Glomerular endothelial cell (primary cell): ENCODE results near the gene FLOT2. TPM values are rescaled to one million over a fixed set of nuclear protein-coding genes. Genes with fewer than 3 reads are reported as not detected.
"Not testable (repeated sequence)": the region's sequence is repeated elsewhere in the genome, so short reads cannot be mapped to it uniquely, and the experiment has no call there.

ENCODE experiments used
- DNase-seq: peaks from one replicate; pipeline ENCODE4 v3.0.0-alpha.2; 2011; ENCODE audit warnings: low read depth, low spot score; ENCODE audit errors: extremely low read depth
- total RNA-seq: library from RNA; depleted of rRNA; stranded (reverse); fragments of >200 nt; gene quantifications from 2 replicates; pipeline ENCODE4 v1.2.3, GENCODE V29; 2015

The FLOT2 gene
- total RNA-seq, 1 donor from 2014 or later: 124 TPM

DNA sequence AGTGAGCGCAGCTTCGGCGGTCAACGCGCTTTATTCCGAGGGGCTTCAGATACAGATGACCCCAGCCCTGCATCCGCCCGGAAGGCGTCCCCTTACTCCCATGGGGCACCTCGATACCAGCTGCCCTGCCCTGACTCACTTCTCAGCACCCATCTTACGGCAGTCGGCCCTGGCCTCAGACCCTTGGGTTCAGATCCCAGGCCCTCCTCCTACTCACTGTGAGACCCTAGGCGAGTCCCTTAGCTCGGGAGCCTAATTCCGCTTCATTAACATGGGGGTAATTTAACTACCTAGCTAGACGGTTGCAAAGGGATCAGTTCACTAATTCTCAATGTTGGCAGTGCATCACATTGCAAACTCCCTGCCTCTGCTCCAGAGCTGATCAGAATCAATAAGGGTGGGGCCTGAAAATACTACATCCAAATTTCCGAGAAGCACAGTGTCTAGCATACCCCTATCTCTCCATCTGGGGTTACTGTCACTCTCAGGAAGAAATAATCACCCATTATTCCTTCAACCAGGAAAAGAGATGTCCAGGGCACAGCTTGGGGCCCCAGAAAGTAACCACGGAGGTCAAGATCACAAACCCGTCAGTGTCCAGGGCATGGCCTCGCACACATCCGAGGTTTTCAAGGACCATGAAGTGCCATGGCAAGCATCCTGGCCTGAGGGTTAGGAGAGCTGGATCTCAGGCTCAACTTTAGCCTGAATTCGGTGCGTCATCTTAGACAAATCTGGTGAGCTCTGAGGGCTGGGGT lies 415 bp upstream of the FLOT2 start:
- no peak for DNase-seq

DNA sequence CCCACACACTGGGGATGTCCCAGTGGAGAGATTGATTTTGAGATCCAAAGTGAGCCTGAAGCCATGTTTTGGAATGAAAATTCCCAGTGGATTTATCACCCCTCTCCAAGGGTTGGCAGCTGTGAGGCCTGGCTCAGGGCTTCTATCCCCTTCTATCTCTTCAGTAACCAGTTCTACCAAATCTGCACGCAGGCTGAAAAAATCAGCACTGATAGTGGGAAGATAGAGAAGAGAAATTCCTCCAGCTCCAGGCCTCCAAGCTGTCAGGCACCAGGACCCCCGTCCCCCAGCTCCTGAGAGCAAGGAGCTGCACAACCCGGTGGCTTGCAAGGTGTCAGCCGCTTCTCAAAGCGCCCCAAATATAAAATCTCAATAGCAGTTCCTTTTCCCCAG lies 1.0 kb downstream of the FLOT2 start:
- no peak for DNase-seq

DNA sequence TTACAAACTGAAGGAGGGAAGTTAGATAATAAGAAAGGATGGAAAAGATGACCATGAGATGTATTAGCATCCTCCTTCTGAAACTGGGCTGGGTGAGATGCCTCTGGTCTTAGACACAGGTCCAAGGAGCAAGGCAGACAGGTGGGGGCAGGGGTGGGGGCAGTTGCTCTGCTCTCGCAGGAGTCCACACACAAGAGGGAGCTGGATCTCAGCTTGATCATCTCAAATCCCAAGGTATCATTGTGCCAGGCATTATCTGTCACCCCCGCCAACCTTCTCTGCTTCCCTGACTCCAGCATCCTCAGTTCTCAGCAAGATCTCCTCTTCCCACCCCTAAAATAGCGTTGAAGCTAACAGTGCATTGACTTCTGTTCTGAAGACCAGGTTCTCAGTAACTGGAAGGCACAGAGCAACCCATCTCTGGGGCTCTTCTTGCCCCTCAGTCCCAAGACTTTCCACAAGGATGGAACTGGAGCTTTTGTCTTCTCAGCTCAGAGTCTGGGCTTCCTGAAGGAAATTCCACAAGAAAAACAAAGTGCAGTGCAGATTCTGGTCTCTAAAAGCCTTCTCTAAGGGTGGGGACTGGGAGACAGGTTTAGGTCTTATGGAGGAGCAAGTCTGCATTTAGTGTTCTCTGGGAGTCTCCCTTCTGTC lies 1.6 kb downstream of the FLOT2 start:
- no peak for DNase-seq

DNA sequence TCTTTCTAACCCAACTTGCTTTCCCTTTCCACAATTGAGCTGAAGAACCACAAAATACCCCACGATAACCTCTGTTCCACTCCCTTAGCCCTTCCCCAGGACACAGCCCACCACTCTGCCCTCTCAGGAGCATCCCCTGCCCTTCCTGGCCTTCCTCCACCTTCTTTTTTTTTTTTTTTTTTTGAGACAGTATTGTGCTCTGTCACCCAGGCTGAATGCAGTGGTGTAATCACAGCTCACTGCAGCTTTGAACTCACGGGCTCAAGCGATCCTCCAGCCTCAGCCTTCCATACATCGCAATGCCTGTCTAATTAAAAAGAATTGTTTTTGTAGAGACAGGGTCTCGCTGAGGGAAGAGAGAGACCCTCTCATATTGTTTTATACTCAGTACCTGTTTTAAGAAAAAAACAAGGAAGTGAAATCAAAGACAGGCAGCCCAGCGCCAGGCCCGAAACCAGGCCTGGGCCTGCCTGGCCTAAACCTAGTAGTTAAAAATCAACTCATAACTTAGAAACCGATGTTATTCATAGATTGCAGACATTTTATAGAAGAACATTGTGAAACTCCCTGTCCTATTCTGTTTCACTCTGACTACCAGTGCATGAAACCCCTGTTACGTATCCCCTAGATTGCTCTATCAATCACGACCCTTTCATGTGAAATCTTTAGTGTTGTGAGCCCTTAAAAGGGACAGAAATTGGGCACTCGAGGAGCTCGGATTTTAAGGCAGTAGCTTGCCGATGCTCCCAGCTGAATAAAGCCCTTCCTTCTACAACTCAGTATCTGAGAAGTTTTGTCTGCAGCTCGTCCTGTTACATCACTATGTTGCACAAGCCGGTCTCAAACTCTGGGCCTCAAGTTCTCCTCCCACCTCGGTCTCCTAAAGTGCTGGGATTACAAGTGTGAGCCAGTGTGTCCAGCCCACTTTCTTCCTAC lies 4.0 kb downstream of the FLOT2 start:
- DNase-seq: not testable (repeated sequence)

DNA sequence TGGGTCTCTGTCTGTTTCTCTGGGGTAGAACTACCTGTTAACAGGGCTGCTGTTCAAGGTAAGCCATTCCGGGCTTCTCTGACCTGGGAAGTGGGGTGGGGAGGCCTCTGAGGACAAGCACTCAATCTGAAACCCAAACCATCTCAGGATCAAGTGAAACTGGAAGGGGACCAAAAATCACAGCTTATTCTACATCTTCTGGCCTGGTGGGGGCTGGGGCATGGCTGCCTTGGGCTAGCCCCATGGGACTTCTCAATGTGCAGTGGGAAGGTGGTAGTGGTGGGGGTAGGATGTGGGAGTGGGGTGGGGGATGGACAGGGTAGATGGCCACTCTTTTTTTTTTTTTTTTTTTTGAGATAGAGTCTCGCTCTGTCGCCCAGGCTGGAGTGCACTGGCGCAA lies 5.5 kb downstream of the FLOT2 start:
- no peak for DNase-seq

DNA sequence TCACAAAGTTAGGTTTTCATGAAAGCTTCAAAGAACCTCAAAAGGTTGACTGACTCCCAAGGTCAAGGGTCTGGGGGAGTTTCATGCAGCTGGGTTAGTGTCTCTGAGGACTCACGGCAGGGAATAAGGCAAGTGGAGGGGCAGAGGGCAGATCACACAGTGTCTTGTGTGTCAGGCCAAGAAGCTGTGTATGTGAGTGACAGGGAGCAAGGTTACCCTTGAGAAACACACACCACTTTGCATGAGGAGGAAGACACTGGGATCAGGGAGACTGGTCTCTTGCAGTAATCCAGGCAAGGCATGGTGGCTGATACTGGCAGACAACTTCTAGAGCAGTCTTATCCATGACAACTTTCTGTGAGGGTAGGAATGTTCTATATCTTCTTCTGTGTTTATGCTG lies 6.3 kb downstream of the FLOT2 start:
- DNase-seq: no peak

DNA sequence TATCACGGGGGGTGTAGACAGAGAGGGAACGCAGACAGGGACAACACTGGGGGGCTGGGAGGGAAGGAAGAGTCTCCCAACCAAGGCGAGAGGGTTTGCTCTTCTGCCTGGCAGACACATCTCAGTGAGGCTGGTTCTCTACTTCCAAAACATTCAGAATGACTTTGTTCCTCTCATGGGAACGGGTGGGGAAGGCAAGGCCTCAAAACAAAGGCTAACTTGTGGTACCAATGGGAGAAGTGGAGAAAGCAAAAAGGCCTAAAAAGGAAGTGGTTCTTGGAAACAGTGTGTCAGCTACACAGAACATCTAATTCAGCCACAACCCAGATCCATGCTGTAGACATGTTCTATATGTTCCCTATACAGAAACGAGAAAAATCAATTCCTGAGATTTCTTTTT lies 7.5 kb downstream of the FLOT2 start:
- no peak for DNase-seq

DNA sequence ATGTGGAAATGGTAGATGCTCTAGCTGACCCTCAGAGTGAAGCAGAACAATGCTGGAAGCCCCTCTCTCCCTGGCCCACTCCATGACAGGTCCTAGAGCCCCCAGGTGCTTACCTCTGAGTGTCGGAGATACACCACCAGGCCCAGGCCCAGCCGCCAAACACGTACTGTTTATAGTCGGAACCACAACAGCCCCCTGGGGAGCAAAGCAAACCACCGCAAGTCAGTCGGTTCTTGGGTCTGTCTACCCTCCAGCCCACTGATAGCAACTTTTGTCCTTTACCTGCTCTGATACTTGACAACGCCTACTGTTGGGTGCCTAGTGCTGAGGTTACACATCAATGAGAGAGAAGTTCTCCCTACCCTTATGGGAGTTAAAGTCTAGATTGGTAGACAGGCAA lies 8.7 kb downstream of the FLOT2 start:
- no peak for DNase-seq

DNA sequence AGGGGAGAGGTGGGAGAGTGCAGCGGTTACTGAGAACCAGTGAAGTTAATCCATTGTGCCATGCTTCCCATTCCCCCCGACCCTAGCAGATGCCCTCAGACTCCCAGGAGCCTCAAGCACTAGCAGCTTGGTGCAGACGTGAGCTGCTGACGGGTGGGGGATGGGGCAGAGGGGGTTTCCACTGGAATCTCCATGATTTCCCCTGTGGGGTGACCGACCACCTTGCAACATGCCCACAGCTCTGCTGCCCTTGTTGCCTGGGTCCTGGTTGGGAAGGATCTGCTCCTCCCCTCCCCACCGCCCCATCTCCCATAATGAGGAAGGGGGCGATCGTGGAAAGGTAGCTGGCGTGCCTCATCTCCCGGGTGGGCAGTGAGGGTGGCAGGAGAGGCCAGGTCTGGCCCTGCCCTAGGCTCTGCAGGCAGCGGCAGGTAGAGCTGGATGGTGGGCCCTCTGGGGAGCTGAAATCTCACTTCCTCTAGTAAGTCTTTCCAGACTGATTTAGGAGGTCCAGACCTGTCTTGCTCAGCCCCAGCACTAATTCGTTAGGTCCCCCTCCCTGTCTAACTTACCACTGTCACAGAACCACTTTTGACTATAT lies 9.6 kb downstream of the FLOT2 start:
- no peak for DNase-seq

DNA sequence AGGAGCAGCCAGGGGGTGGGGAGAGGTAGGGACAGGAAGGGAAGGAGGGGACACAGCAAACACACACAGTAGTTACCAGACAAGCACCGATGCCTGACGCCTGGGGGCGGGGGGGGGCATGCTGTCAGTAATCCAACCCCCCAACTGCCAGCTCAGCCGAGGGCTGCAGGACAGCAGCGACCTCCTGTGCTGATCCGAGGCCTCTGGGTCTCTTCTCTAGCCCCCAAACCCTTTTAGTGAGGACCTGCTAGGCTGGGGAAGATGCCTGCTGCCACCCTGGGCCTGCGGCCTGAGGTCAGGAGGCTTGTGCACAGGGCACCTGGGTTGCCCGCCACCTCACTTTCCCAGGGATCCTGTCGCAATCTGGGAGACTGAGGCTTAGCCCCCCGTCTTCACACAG lies 11.6 kb downstream of the FLOT2 start:
- no peak for DNase-seq

DNA sequence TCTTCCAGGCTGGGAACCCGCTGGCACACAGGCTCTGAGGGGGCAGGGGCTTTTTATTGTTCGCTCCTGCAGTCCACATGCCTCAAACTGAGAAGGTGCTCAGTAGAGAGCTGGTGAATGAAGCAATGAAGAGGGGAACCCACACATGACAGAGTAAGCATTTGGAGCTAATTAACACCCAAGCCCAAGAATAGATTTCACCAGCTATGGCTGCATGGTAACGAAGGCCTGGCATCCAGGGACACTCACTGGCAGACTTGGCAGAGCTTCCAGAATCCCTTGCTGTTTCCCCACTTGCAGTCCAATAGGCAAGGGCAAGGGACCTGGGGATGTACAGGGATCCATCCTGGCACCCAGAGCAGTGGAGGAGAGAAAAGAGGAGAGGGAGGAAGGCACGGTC lies 12.2 kb downstream of the FLOT2 start:
- no peak for DNase-seq

DNA sequence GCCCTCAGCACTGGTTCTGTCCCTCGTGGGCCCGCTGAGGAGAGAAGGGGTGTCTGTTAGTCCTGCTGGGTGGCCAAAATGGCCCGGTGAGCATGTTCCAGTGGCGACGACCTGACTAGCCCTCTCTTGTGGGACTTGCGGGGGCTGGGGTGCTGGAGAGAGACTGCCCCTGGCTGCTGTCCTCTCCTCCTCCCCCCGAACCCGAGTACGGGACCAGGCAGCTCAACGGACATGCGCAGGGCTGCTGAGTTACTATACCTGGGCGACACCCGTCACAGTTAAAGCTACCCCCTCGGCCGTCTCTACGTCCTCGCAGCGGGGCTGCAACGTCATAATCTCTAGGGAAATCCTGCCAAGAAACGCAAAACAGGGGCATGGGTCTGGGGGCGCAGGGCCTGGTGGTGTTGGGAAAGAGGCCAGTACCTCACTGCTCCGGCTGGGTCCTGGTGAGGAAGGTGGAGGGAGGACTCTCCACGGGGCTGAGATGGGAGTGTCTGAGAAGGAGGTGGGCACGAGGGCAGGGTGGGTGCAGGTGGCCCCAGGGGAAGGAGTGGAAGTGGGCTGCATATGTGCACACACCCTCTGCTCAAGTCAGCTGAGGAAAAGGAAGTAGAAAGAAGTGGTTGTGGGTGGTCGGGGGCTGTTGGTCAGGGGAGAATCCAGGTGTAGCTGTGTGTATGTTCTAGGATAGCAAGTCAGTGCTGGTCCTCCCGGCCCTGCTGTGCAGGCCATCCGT lies 13.4 kb downstream of the FLOT2 start:
- no peak for DNase-seq

DNA sequence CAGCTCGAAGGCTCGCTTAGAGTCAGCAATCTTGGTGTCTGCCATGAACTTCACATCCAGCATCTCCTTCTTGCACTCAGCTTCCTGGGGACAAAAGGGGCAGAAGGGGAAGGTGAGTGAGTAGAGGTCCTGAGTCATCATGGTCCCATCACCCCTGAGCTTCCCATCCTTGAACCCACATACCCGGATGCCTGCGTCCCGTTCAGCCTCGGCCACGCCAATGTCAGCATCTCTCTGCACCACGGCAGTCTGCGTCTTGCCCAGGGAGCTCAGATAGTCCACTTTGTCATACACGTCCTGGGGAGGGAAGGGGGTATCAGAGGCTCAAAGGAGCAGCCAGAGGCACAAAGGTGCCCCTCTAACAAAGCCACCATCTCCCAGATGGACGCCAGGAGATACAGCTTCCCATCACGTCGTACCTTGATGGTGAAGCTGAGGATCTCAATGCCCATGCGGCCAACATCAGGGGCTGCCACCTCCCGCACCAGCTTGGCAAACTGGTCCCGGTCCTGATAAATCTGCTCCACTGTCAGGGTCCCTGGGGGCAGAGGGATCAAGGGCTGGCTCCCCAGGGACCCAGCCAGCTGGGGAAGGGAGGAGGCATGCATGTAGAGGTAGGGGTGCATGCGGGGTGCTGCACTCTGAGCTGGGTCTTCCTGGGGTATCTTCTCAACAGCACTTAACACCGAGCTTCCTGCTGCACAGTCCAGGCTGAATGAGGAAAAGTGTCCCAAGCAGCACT lies 15.2 kb downstream of the FLOT2 start:
- DNase-seq: no peak

DNA sequence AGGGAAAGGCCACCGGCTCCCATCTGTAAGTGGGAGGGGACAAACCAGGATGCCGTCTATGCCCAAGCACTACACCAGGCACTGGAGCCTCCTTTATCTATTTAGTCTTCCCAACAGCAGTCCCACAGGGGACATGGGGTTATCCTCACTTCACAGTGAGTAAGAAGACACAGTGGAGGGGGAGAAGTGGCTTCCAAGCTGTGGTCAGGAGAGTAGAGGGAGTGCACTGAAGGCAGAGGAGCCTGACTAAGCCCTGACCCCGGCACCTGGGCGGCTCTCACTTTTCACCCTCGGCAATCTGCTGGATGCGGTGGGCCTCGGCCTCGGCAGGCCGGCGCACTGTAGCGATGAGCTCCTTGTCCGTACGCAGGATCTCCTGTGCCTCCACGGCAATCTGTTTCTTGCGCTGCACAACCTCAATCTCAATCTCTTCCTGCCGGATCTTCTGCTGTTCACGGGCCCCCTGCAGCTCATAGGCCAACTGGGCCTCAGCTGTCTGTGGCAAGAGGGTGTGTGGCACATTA lies 15.9 kb downstream of the FLOT2 start:
- no peak for DNase-seq

DNA sequence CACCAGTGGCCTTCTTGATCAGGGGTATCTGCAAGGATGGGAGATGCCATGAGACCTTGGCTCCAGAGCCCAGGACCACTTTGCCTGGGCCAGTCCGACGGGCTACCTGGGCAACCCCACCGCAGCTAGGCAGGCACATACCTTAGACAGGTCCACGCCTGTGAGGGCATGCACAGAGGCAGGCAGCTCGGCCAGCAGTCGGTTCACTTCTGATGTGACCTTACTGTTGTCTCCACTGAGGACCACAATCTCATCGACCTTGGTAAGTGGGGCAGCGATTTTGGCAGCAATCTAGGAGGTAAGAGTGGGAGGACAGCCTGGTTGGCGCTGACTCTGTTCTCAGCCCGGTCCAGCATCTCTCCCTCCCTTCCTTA lies 17.0 kb downstream of the FLOT2 start:
- DNase-seq: no peak

DNA sequence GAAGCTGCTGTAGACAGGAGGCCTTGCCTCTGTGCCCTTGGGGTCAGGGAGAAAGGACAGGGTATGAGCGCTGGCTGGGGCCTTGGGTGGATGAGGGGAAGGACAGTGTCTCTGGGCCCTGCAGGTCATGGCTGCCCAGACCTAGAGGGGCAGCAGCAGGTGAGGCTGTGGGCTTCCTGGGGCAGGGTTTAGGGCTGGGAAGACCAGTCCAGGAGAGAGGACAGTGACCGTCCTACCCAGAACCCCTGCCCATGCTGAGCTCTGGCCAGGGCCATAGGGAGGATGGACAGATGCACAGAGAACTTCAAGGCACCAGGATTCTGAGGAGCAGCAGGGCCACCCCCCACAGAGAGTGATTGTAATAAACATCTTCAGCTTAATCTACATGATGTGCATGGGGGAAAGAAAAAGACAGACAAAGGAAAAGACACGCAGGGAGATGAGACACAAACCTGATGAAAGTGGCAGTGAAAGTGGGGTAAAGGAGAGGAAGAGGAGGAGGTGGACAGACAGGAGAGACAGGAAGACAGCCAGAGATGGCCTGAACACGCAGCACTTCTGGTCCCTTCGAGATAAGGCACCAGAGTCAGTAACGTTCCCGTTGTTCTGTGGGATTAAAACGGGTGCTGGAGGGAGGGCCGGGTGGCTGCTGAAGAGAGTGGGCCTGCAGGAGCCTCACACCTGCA lies 17.5 kb downstream of the FLOT2 start:
- DNase-seq: no peak

DNA sequence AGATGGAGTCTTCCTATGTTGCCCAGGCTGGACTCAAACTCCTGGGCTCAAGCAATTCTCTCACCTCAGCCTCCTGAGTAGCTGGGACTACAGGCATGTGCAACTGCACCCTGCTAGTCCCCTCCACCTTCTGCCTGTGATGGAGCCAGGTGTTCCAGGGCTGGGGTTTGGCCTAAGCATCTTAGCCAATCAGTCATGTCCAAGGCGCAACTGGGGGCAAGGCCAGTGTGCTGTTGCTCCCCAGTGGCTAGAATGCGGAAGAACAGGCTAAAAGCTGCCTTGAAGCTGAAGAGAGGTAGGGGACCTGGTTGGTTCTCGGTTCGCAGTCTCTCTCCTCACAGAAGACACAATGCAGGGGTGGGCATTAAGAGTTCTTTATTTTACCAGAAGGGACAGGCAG lies 18.6 kb downstream of the FLOT2 start:
- DNase-seq: no peak

DNA sequence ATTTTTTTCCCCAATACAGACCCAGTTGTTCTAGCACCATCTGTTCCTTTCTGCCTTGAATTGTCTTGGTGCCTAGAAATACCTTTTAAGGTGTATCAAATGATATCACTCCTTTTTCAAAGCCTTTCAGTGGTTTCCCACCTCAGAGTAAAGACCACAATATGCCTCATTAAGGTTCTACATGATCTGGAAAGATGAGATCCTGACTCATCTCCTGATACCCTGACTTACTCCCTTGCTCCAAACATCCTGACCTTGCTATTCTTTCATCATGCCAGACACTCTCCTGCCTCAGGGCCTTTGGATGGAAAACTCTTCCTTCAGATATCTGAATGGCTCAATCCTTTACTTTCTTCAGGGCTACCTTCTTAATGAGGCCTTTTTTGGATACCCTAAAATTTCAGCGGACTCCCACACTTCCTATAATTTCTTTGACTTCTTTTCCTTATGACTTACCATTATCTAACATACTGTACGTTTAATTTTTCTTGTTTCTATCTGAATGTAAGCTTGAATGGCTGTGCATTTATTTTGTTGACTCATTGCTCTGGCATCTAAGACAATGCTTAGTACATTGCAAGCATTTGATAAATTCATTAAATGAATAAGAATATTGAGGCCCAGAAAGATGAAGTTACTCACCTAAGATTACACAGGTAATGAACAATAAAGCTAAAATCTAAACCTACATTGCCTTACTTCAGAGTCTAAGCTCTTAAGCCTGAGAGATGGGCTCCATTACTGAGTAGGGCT lies 19.2 kb downstream of the FLOT2 start:
- DNase-seq: no peak
